HL-60 (cell line): Measurements from ENCODE around the gene NFE2L2.

Source experiments
- CTCF ChIP-seq: IDR thresholded peaks from one replicate; pipeline ENCODE4 v1.5.1; 2011; ENCODE audit warnings: low read length, control low read depth, inconsistent platforms; ENCODE audit not compliant: insufficient read depth
- POLR2AphosphoS5 ChIP-seq: IDR thresholded peaks from 2 replicates; pipeline ENCODE4 v1.6.1; 2012; ENCODE audit warnings: low read depth
- TF ChIP-seq, protein P1 (sequence below): IDR thresholded peaks from 2 replicates; pipeline ENCODE4 v1.6.1; 2012; ENCODE audit warnings: low read depth; ENCODE audit not compliant: insufficient replicate concordance

DNA sequence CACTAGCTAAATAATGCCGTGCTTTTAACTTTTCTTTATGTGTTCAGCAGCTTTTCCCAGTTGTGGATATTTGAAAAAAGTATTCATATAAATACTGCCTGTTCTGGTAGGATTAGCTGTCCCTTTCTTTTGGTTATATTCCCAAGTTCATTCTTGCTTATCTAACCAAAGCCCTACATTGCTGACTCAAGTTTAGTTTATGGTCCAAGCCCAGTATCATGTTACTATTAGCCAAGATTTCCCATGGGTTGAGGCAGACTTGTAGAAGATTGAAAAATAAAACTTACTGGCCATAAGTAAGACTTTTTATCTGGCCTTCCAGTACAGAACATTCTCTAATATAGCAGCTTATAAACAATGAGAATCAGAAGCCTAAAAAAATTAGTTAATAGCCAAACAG, 49.7 kb upstream of the NFE2L2 start:
- TF ChIP-seq CTCF (no peak), POLR2AphosphoS5 (no peak)
- TF ChIP-seq, protein P1, sequence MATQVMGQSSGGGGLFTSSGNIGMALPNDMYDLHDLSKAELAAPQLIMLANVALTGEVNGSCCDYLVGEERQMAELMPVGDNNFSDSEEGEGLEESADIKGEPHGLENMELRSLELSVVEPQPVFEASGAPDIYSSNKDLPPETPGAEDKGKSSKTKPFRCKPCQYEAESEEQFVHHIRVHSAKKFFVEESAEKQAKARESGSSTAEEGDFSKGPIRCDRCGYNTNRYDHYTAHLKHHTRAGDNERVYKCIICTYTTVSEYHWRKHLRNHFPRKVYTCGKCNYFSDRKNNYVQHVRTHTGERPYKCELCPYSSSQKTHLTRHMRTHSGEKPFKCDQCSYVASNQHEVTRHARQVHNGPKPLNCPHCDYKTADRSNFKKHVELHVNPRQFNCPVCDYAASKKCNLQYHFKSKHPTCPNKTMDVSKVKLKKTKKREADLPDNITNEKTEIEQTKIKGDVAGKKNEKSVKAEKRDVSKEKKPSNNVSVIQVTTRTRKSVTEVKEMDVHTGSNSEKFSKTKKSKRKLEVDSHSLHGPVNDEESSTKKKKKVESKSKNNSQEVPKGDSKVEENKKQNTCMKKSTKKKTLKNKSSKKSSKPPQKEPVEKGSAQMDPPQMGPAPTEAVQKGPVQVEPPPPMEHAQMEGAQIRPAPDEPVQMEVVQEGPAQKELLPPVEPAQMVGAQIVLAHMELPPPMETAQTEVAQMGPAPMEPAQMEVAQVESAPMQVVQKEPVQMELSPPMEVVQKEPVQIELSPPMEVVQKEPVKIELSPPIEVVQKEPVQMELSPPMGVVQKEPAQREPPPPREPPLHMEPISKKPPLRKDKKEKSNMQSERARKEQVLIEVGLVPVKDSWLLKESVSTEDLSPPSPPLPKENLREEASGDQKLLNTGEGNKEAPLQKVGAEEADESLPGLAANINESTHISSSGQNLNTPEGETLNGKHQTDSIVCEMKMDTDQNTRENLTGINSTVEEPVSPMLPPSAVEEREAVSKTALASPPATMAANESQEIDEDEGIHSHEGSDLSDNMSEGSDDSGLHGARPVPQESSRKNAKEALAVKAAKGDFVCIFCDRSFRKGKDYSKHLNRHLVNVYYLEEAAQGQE: no peak
